Fibroblast of skin of right quadriceps (primary cell): ENCODE measurements around the gene ATAD3C.
A peak's percentile ranks its signal among the peaks of the same experiment; 100 is the strongest.
"Not testable (repeated sequence)": the region's sequence is repeated elsewhere in the genome, so short reads cannot be mapped to it uniquely, and the experiment has no call there.

ENCODE experiments used
- DNase-seq: peaks from one replicate; pipeline ENCODE4 v3.0.0-alpha.2; 2013

ATAD3C gene, protein sequence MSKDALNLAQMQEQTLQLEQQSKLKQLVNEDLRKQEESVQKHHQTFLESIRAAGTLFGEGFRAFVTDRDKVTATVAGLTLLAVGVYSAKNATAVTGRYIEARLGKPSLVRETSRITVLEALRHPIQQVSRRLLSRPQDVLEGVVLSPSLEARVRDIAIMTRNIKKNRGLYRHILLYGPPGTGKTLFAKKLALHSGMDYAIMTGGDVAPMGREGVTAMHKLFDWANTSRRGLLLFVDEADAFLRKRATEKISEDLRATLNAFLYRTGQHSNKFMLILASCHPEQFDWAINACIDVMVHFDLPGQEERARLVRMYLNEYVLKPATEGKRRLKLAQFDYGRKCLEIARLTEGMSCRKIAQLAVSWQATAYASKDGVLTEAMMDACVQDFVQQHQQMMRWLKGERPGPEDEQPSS

DNA sequence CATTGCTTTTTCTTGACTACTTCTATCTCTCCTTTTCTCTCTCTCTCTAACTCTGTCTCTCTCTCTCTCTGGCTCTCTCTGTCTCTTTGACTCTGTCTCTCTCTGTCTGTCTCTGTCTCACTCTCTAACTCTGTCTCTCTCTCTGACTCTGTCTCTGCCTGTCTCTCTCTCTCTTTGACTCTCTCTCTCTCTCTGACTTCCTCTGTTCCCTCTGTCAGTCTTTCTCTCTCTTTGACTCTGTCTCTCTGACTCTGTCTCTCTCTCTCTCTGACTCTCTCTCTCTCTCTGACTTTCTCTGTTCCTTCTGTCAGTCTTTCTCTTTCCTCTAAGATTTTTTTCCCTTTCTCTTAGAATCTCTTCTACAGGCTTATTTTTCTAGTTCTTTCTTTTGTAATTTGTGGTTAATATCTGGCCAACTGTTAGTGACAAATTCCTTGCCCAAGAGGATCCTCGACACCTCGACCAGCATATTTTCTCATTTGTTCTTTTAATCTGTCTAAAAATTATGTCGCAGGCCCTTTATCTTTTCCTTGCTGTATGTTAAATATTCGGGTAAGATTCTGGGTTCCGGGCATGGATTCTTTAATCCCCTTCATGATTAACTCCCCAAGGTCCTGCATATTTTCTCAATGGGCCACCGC is at the start of gene ATAD3C:
TSS of gene ATAD3C (plus strand) at position 591 of the 641 bp plus-strand sequence. CDS start 995 bp downstream, outside the sequence.
- no peak for DNase-seq

DNA sequence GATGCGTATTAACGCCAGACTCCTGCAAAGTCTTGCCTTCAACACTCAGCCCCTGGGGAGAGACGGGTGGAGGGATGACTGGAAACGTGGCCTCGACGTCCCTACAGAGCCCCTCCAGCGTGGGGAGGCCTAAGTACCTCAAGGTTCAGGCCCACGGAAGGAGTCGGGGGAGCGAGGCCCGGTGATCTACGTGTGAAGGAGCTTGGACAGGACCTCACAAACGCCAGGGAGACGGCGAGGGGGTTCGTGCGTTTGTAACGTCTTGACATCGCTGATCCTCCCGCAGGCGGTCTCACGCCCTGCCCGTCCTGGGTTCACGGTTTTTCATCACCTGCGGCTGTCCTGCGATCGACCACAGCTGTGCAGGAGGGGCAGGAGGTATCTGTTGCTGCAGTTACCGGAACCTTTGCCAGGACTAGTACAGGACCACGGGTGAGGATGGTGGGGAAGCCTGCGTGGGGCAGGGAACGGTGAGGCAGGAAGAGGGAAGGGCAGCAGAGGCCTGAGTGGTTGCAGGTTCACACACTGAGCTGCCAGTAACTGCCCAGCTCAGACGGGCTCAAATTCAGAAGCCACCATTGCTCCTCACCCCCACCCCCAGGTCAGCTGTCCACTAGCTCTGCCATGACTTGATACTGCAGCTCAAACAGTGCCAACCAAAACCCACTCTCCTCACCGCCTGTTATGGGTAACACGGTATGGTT is 49.5 kb upstream of the ATAD3C start:
- no peak for DNase-seq

DNA sequence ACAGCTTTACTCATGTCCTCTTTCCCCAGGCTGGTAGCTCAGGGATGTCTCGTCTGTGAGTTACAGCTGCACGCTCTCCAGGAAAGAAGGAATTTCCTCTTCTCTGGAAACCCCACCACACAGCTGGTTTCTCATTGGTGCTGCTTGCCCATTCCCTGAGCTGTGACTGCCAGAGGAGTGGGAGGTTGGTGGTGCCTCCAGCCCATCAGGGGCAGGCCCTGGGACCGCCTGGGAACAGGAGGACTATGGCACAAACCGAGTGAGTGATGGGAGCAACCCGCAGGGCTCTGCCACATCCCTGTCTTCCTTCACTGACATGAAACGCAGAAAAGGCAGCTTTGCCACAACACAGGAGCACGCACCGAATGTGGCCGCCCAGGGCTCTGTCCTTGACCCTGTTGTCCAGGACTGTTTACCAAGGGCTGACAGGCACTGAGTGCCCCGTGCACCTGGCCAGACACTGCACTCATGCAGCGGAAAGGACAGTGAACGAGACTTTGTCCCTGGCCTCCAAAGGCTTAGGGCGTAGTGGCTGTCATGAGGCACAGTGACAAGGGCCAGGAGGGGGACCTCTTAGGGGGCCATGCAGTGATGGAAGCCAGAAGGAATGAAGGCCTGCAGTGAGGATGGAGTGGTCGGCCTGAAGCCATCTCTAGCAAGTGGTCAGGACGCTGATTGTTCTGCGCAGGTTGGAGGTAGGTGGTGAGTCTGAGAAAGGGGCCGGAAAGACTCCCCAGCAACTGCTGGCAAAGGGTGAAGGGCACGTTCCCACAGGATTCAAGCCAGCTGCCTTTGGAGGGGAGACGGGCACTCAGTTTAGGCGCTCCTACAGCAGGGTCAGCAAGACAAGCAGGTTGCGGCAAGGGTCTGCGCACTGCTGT is 48.7 kb upstream of the ATAD3C start:
- DNase-seq = no peak

DNA sequence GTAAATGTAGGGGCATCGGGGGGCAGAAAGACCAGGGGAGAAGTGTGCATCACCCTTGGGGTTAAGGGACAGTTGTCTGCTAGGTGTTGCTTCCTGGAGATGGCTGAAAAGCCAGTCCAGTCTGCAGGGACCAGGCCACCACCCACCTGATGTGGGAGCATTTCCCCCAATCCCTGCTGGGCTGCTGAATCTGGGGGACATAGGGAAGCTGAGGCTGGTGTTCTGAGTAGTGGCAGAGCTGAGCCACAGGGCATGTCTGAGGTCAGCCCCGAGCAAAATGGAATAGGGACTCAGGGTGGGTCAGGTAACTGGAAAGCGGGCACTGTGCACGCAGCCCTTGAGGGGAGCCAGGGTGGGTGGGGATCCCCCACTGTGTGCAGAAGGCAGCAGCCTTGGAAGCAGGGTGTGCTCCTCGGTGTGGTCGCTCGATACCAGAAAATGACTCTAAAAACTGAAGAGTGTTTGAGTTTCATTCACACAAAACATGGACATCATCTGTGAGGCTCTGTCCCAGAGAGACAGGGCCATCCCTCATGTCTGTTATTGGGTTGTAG is 48.0 kb upstream of the ATAD3C start:
- no peak for DNase-seq

DNA sequence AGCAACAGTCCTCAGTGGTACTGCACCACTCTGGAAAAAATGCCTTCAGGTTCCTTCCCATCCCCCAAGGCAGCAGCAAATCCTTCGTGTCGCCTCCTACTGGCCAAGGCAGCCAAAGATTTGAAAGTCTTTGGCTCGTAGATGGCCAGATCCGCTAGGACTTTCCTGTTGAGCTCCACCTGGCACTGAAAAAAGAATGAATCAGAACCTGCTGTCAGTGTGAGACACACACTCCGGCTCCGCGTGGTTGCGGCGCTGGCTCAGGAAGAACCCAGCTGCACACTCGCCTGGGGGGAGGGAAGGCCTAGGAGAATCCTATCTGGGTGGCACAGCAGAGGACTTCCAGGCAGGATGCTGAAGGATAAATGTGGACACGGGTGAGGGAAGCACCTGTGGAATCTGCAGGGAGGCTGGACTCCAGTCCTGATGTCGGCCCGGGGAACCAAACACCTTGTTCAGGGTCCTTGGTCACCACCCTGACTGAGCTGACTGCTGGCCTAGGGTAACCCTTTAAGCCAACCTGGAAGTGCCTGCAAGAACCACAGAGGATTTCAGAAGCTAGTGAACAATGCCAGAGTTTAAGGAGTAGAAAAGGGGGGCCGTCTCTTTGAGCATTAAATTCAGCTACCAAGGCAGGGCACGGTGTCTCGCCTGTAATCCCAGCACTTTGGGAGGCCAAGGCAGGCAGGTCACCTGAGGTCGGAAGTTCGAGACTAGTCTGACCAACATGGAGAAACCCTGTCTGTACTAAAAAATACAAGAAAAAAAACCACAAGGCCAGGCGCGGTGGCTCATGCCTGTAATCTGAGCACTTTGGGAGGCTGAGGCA is 47.2 kb upstream of the ATAD3C start:
- peak; percentile 52 for DNase-seq

DNA sequence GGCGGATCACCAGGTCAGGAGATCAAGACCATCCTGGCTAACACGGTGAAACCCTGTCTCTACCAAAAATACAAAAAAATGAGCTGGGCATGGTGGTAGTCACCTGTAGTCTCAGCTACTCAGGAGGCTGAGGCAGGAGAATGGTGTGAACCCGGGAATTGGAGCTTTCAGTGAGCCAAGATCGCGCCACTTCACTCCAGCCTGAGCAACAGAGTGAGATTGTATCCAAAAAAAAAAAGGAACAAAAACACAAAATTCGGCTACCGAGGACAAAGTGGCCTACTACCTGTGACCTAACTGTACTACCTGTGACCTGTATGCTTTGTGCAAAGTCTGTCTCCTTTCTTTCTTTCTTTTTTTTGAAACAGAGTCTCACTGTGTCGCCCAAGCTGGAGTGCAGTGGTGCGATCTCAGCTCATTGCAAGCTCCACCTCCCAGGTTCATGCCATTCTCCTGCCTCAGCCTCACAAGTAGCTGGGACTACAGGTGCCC is 46.5 kb upstream of the ATAD3C start:
- DNase-seq = not testable (repeated sequence)

DNA sequence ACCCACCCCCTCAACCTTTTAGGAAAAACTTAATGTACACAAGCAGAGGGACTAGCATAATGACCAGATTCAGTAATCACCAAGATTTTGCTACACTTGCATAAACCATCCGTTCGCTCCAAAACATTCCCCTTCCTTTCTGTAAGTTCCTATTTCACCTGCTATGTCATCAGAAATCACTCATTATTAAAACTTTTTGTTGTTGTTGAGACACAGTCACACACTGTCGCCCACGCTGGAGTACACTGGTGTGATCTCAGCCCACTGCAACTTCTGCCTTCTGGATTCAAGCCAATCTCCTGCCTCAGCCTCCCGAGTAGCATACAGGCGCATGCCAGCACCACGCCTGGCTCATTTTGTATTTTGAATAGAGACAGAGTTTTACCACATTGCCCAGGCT is 45.8 kb upstream of the ATAD3C start:
- no peak for DNase-seq

DNA sequence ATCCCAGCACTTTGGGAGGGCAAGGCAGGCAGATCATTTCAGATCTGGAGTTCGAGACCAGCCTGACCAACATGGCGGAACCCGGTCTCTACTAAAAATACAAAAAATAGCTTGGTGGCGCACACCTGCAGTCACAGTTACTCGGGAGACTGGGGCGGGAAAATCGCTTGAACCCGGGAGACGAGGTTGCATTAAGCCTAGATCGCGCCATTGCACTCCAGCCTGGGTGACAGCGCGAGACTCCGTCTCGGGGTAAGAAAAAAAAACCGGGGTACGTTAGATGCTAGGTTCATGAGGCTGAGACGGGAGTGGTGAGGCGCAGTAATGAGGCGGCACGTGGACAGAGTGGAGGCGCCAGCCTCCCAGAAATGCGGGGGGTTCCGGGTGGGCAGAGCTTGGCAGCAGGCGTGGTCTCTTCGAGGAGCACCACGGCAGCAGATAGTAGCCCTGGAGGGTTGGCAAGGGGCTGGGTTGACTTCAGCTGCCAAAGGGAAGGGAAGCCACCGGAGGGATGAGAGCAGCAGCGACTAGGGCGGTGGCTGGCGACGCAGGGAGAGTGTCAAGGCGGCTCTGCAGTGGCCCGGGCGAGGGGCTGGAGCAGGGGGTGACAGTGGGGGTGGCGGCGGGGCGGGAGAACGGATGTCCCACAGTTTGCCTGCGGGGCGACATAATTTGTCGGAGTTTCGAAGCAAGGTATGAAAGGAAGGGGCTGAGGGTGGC is 43.2 kb upstream of the ATAD3C start:
- no peak for DNase-seq

DNA sequence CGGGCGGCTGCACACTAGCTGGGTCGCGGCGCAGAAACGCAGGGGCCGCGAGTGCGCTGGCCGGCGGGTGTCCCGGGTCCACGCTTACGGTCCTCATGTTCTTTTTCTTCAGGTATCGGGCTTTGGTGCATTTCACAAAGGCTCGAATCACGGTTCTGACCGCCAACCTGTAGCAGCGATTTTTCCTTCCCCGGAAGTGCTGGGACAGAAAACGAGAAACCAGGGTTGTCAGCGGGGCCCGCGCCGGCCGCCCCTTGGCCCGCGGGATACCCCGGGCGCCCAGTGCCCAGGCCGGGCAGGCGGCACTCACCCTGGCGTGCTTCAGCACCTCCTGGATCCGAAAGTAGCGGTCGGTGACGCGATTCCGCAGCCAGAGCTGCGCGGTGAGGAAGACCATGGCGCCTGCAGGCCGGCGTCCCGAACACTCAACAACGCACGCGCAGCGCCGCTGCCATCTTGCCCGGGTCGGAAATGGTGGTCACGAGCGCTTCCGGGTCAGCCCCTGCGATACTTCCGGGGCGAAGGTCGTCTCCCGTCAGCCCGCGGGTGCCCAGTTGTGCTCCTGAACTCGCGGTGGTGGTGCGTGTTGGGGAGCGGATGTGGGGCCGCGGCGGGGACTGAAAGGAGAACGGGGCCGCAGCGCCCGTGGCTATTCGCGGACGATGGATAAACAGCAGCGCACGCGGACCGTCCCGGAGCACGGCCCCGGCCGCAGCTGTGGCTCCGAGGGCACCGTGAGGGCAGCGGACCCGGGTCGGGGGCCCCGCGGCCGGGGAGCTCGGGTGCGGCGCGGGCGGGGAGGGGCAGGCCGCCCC is 42.5 kb upstream of the ATAD3C start, which contains the start of gene MRPL20:
TSS of gene MRPL20 (minus strand) at position 473 of the 815 bp plus-strand sequence. CDS start at position 397, 76 bp downstream.
- DNase-seq = peak; percentile 88

DNA sequence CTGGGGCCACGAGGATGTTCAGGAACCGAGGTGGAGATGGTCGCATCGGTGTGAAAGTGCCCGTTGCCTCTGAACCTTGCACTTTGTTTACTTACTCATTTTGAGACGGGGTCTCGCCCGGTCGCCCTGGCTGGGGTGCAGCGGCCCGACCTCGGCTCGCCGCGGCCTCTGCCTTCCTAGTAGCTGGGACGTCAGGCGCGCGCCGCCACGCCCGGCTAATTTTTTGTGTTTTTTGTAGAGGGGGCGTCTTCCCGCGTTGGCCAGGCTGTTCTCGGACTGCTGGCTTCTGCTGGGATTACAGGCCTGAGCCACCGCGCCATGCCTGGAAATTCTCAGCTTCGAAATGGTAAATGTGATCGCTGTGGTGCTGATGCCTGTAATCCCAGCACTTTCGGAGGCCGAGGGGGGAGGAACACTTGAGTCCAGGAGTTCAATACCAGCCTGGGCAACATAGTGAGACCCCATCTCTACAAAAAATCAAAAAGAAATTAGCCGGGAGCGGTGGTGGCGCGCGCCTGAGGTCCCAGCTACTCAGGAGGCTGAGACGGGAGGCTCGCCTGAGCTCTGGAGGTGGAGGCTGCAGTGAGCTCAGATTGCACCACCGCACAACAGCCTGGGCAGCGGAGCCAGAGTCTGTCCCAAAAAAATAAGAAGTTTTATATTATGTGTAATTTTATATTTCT is 41.7 kb upstream of the ATAD3C start:
- no peak for DNase-seq

DNA sequence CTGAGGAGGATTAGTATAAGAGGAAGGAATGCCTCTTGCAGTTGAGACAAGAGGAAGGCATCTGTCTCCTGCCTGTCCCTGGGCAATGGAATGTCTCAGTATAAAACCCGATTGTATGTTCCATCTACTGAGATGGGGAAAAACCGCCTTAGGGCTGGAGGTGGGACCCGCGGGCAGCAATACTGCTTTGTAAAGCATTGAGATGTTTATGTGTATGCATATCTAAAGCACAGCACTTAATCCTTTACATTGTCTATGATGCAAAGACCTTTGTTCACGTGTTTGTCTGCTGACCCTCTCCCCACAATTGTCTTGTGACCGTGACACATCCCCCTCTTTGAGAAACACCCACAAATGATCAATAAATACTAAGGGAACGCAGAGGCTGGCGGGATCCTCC is 39.3 kb upstream of the ATAD3C start:
- DNase-seq = not testable (repeated sequence)

DNA sequence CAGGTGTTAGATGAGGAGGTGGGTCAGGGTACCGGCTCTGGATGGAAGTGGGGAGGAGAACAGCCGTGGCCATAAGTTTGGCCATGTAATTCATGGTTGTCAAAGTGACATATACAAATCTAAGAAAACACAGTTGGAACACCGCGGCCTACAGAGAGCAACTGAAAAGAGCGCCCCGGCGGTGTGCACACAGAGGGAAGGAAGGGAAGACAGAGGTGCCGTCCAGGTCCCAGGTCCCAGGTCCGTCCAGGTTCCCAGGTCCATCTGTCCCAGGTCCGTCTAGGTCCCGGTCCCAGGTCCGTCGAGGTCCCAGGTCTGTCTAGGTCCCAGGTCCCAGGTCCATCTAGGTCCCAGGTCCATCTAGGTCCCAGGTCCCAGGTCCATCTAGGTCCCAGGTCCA is 37.9 kb upstream of the ATAD3C start:
- DNase-seq = no peak

DNA sequence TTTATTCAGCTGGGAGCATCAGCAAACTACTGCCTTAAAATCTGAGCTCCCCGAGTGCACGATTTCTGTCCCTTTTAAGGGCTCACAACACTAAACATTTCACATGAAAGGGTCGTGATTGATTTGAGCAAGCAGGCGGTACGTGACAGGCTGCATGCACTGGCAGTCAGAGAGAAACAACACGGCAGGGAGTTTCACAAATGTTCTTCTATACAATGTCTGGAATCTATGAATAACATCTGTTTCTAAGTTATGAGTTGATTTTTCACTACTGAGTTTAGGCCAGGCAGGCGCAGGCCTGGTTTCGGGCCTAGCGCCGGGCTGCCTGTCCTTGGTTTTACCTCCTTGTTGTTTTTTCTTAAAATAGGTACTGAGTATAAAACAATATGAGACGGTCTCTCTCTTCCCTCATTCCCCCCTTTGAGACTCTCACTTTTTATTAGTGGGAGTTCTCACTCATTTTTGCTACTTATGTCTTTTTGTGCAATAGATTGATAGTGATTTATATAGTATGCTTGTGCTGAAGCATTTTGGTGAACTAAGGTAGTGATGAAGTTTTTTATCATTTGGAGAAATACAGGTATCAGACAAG is 37.1 kb upstream of the ATAD3C start:
- DNase-seq = not testable (repeated sequence)

DNA sequence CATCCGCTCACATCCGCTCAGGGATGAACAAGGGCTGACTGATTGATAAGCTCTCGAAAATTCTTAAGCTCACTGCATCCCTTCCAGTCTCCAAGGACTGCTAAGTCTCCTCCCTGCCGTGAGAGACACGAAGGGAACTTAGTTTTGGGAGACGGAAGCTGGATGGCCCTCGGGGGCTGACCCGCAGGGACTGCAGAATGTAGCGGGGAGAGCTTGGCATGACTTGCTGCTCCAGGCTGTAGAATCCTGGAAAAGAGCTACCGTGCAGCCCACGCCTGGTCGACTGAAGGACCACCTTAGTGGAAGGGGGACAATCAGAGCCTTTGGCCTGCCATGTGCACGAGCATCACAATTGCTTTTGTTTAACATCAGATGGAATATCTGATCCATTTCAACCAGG is 33.7 kb upstream of the ATAD3C start:
- no peak for DNase-seq

DNA sequence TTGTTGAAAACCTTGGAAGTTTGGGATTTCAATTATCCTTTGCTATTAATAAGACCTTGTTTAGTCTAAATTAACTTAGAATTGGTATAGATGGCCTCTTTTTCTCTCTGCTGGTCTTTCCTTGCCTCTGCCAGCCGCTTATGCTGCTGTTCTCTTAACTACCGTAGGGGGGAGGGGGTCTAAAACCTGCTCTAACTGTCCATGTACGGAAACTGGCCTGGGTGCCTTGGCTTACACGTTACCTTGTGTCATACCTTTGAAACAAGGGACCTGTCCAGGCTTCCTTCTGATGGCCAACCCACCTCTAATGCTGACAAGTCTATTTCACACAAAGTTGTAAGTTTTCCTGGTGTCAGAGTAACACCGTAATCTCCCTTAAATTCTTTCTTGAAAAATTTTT is 32.1 kb upstream of the ATAD3C start:
- DNase-seq = not testable (repeated sequence)

DNA sequence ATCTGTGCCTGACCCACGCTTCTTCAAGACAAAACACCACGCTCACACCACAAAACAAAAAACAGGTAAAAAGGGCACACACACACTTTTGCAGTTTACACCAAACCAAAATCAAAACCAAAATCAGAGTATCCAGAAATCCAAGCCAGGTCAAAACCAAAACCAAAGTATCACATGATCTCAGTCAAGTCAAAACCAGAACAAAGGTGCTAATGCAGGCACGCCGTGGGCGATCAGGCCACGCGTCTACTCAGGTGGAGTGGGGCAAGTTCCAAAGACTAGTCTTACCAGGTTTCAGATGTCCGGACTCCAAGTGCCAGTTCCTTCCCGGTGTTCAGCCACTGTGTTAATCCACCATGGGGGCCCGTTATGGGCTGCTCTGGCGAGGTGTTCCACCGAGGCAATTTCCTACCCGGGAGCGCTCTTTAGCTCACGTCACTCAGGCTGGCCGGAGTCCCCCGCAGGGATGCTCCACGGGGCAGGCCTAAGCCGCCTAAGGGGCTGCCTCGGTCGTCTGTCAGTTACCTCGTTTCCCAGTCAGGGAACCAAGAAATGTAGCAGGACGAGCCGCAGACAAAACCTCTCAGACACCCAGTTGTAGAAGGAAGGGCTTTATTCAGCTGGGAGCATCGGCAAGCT is 31.5 kb upstream of the ATAD3C start:
- not testable (repeated sequence) for DNase-seq

DNA sequence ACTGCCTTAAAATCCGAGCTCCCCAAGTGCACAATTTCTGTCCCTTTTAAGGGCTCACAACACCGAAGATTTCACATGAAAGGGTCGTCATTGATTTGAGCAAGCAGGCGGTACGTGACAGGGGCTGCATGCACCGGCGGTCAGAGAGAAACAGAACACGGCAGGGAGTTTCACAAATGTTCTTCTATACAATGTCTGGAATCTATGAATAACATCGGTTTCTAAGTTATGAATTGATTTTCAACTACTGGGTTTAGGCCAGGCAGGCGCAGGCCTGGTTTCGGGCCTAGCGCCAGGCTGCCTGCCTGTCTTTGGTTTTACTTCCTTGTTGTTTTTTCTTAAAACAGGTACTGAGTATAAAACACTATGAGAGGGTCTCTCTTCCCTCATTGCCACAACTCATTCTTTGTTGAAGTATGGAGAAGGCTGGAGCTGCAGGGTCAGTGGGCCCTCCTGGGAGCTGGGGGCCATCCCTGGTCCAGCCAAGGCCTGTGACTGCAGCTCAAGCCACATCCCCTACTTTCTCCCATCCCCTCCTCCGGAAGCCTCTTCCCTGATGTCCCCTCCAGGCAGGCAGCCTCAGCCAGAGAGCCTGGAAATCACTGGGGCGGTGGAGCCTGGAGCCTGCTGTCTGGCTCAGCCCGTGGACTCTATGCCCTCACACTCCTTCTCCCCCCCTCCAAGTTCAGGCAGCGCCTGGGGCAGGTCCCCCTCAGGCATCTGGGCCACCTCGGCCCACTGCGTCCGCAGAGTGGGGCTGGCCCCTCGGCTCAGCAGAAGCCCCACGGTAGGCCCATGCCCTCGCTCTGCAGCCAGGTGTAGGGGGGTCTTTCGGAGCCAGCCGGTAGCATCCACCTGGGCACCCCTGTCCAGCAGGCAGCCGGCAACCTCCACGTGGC is 30.8 kb upstream of the ATAD3C start:
- no peak for DNase-seq
